Right atrium auricular region (tissue), 2 donors: Measurements from ENCODE around the gene MFSD12. TPM values are rescaled to one million over a fixed set of nuclear protein-coding genes. Genes with fewer than 3 reads are reported as not detected.

Experiments used
- DNase-seq: peaks from one replicate; pipeline ENCODE4 v3.0.0-alpha.2; 2019; ENCODE audit warnings: low spot score
- H3K27ac ChIP-seq, 2 donors: fragments of 200-600 bp; sonication (generic); 1 replicate in 1 of 2; 2 replicates in 1 of 2; pipeline ENCODE4 v1.5.1; 2016 to 2019
- H3K27me3 ChIP-seq, 2 donors: fragments of 200-600 bp; sonication (generic); one replicate each; pipeline versions ENCODE4 v1.5.1 to v1.6.0; 2017 to 2019
- H3K36me3 ChIP-seq: fragments of 200-600 bp; sonication (generic); one replicate; pipeline ENCODE4 v1.5.1; 2016
- H3K4me1 ChIP-seq, 2 donors: fragments of 200-600 bp; sonication (generic); one replicate each; pipeline versions ENCODE4 v1.5.1 to v1.6.0; 2017 to 2019
- H3K4me3 ChIP-seq, 2 donors: fragments of 200-600 bp; sonication (generic); 1 replicate in 1 of 2; 2 replicates in 1 of 2; pipeline ENCODE4 v1.5.1; 2017 to 2019; ENCODE audit warnings: mild to moderate bottlenecking in 1 of 2, moderate library complexity in 1 of 2
- H3K9me3 ChIP-seq, 2 donors: fragments of 200-600 bp; sonication (generic); one replicate each; pipeline ENCODE4 v1.5.1; 2019
- CTCF ChIP-seq, 2 donors: fragments of 200-600 bp; sonication (generic); IDR thresholded peaks; one replicate each; pipeline ENCODE4 v1.5.1; 2019; ENCODE audit warnings: antibody characterized with exemption in 2 of 2
- total RNA-seq, 2 donors: library from RNA; depleted of rRNA; stranded (reverse); fragments of >200 nt; gene quantifications; one replicate each; pipeline ENCODE4 v1.1.0, GENCODE V29; 2016

The MFSD12 gene
- total RNA-seq, 2 donors from 2014 or later, result 15.8 to 35.4 TPM

- Histone ChIP-seq H3K27ac (peak overlapping the region in 1 of 2 donors; percentile 84), H3K36me3 (no peaks in the 10 kb centered on the region), H3K27me3 (no peaks in the 10 kb centered on the region), H3K9me3 (no peaks in the 10 kb centered on the region), H3K4me3 (peak overlapping the region; percentile 76 to 96), H3K4me1 (peaks cover 0 to 44% of the 10 kb centered on the region in 2 donors)
- no peak for DNase-seq
- no peak for TF ChIP-seq CTCF (IDR thresholded peaks at IDR 0.05)
Measured at GRCh38 chr19:3555653-3556422, 1.5 kb downstream of the MFSD12 start.

- Histone ChIP-seq H3K9me3 (no peaks in the 10 kb centered on the region), H3K4me1 (peaks cover 0 to 44% of the 10 kb centered on the region in 2 donors), H3K27ac (peak overlapping the region in 1 of 2 donors; percentile 31), H3K36me3 (no peaks in the 10 kb centered on the region), H3K4me3 (no peak overlapping the region), H3K27me3 (no peaks in the 10 kb centered on the region)
- TF ChIP-seq CTCF (IDR thresholded peaks at IDR 0.05), result no peak
- no peak for DNase-seq
Measured at GRCh38 chr19:3554254-3555083, 2.9 kb downstream of the MFSD12 start.

GRCh38 chr19:3551792-3552095 is 5.6 kb downstream of the MFSD12 start:
- TF ChIP-seq CTCF (IDR thresholded peaks at IDR 0.05), result no peak
- H3K27me3 ChIP-seq, result no peaks in the 10 kb centered on the region
- H3K27ac ChIP-seq, result no peak overlapping the region
- no peaks in the 10 kb centered on the region for H3K36me3 ChIP-seq
- no peak for DNase-seq
- H3K9me3 ChIP-seq, result no peaks in the 10 kb centered on the region
- peaks cover 0 to 34% of the 10 kb centered on the region in 2 donors for H3K4me1 ChIP-seq
- no peak overlapping the region for H3K4me3 ChIP-seq

GRCh38 chr19:3550947-3551791 is 6.2 kb downstream of the MFSD12 start:
- Histone ChIP-seq H3K4me1 (peaks cover 0 to 28% of the 10 kb centered on the region in 2 donors), H3K27ac (no peak overlapping the region), H3K9me3 (no peaks in the 10 kb centered on the region), H3K4me3 (no peak overlapping the region), H3K27me3 (no peaks in the 10 kb centered on the region), H3K36me3 (no peaks in the 10 kb centered on the region)
- no peak for TF ChIP-seq CTCF (IDR thresholded peaks at IDR 0.05)
- DNase-seq, result no peak

- TF ChIP-seq CTCF (IDR thresholded peaks at IDR 0.05), result no peak
- no peak overlapping the region for H3K4me3 ChIP-seq
- no peaks in the 10 kb centered on the region for H3K27me3 ChIP-seq
- DNase-seq, result no peak
- H3K9me3 ChIP-seq, result no peaks in the 10 kb centered on the region
- H3K36me3 ChIP-seq, result no peaks in the 10 kb centered on the region
- H3K4me1 ChIP-seq, result peaks cover 0 to 15% of the 10 kb centered on the region in 2 donors
- no peak overlapping the region for H3K27ac ChIP-seq
Measured at GRCh38 chr19:3549816-3550215, 7.6 kb downstream of the MFSD12 start.
